ENCODE results near the gene C5orf46. TPM values are rescaled to one million over a fixed set of nuclear protein-coding genes. Genes with fewer than 3 reads are reported as not detected.

The C5orf46 gene
- polyA plus RNA-seq, 2 of the 4 experiments (the other 2 are of a cell fraction), result not detected

- POLR2A ChIA-PET, result no interaction called here
- CTCF ChIA-PET, result interaction anchor here (1.2 to 3.3 kb wide), 3 partner anchors 20 to 52 kb away, joined by 3 to 16 read pairs (median 3); no protein-coding TSS in a partner anchor
- Histone ChIP-seq H3K4me3 (no peak overlapping the region), H3K4me1 (no peaks in the 10 kb centered on the region), H3K9me3 (no peaks in the 10 kb centered on the region), H3K27ac (no peak overlapping the region), H3K4me2 (no peak overlapping the region)
- 19% methylated on average over 6 of the region's 6 CpGs for WGBS (ENCODE audit: missing lambda C conversion rate)
- no peak for FAIRE-seq
- no peak for DNase-seq (ENCODE audit: low read depth in 1 of 2, low spot score in 1 of 2)
- no peak; a peak in 1 of 6 replicates for ATAC-seq
- TF ChIP-seq RFX5 (IDR thresholded peaks at IDR 0.05), result no peak
- no peak for TF ChIP-seq MAX (IDR thresholded peaks at IDR 0.05)
- TF ChIP-seq HEYL (CRISPR knock-in tag; IDR thresholded peaks at IDR 0.05), result no peak
- TF ChIP-seq POLR2A (IDR thresholded peaks at IDR 0.05; ENCODE audit: low read length), result no peak
- TF ChIP-seq HDAC2 (IDR thresholded peaks at IDR 0.05), result no peak
These were observed 23.6 kb downstream of the C5orf46 start for GRCh38 chr5:147882586-147883313.

- ATAC-seq (no peak), FAIRE-seq (no peak), DNase-seq (ENCODE audit: low read depth in 1 of 2, low spot score in 1 of 2) (no peak)
- no peak for TF ChIP-seq KDM1A (IDR thresholded peaks at IDR 0.05; ENCODE audit: low read depth)
- no peak for TF ChIP-seq HOXB13 (CRISPR knock-in tag; IDR thresholded peaks at IDR 0.05; ENCODE audit: low read depth)
- TF ChIP-seq HMGXB4 (CRISPR knock-in tag; IDR thresholded peaks at IDR 0.05; ENCODE audit: borderline replicate concordance), result no peak
- no peak for TF ChIP-seq HOXA7 (CRISPR knock-in tag; IDR thresholded peaks at IDR 0.05)
- no peak for TF ChIP-seq RCOR1 (IDR thresholded peaks at IDR 0.05; ENCODE audit: low read depth, low read length)
- Histone ChIP-seq H3K4me3 (no peak overlapping the region), H3K27ac (no peak overlapping the region), H3K4me2 (no peak overlapping the region), H3K9me3 (no peaks in the 10 kb centered on the region), H3K4me1 (no peaks in the 10 kb centered on the region)
- ChIA-PET CTCF (no interaction called here), POLR2A (no interaction called here)
- WGBS (ENCODE audit: missing lambda C conversion rate), result 3% methylated on average over 2 of the region's 2 CpGs
These were observed 25.9 kb downstream of the C5orf46 start for GRCh38 chr5:147880487-147880886.

- no peak for FAIRE-seq
- 26% methylated on average over 3 of the region's 3 CpGs for WGBS (ENCODE audit: missing lambda C conversion rate)
- Histone ChIP-seq H3K9me3 (no peaks in the 10 kb centered on the region), H3K4me2 (no peak overlapping the region), H3K4me1 (no peaks in the 10 kb centered on the region), H3K4me3 (no peak overlapping the region), H3K27ac (no peak overlapping the region)
- DNase-seq (ENCODE audit: low read depth in 1 of 2, low spot score in 1 of 2), result no peak
- ChIA-PET CTCF (no interaction called here), POLR2A (no interaction called here)
- TF ChIP-seq RCOR1 (IDR thresholded peaks at IDR 0.05; ENCODE audit: low read depth, low read length) (no peak), POLR2A (IDR thresholded peaks at IDR 0.05; ENCODE audit: low read length) (no peak), HEYL (CRISPR knock-in tag; IDR thresholded peaks at IDR 0.05) (no peak), HOXA7 (CRISPR knock-in tag; IDR thresholded peaks at IDR 0.05) (no peak), NR3C1 (IDR thresholded peaks at IDR 0.05) (no peak), MAX (IDR thresholded peaks at IDR 0.05) (no peak), USF2 (IDR thresholded peaks at IDR 0.05) (no peak)
- ATAC-seq, result no peak
These were observed 26.6 kb downstream of the C5orf46 start for GRCh38 chr5:147879784-147880183.

GRCh38 chr5:147878066-147878759 is 28.1 kb downstream of the C5orf46 start, which contains the start of gene SCGB3A2:
TSS of gene SCGB3A2 (plus strand) at chr5:147878711. CDS start at chr5:147878804, 93 bp downstream.
- DNase-seq (ENCODE audit: low read depth in 1 of 2, low spot score in 1 of 2) (no peak), ATAC-seq (no peak), FAIRE-seq (no peak)
- Histone ChIP-seq H3K4me3 (no peak within 1 kb of the TSS), H3K4me1 (no peaks in the 10 kb centered on the region), H3K27ac (no peak within 1 kb of the TSS), H3K9me3 (no peaks in the 10 kb centered on the region), H3K4me2 (no peak within 1 kb of the TSS)
- POLR2A ChIA-PET, result no interaction called here
- CTCF ChIA-PET, result interaction anchor here (2.1 kb wide), 1 partner anchor 56 kb away, joined by 11 read pairs; no protein-coding TSS in a partner anchor
- WGBS (ENCODE audit: missing lambda C conversion rate), result 2% methylated on average over 2 of the region's 2 CpGs
- TF ChIP-seq ZNF302 (CRISPR knock-in tag; IDR thresholded peaks at IDR 0.05), result no peak

Data from A549 (cell line).